Neural cell (in vitro differentiated cells): Measurements from ENCODE around the gene PRKG1. TPM values are rescaled to one million over a fixed set of nuclear protein-coding genes. Genes with fewer than 3 reads are reported as not detected.

Experiments
- H2AFZ ChIP-seq: fragments of 200-600, 300-800 bp; sonication (generic), shearing (Covaris generic); 2 replicates; pipeline ENCODE4 v1.6.0; 2014; ENCODE audit warnings: low read depth, mild to moderate bottlenecking, antibody characterized with exemption, low read length, moderate library complexity
- H3F3A ChIP-seq: fragments of 200-600 bp; shearing (Covaris generic); 2 replicates; pipeline ENCODE4 v1.6.1; 2016; ENCODE audit warnings: mild to moderate bottlenecking, moderate library complexity, mixed read lengths, antibody characterized with exemption, low read length; ENCODE audit not compliant: insufficient read depth, poor library complexity, severe bottlenecking
- H3K27ac ChIP-seq: fragments of 200-600, 300-800 bp; sonication (generic), shearing (Covaris generic); 2 replicates; pipeline ENCODE4 v1.5.1; 2014; ENCODE audit warnings: mild to moderate bottlenecking, low read length, moderate library complexity
- H3K27me3 ChIP-seq: fragments of 300-800, 200-600 bp; sonication (generic), shearing (Covaris generic); 2 replicates; pipeline ENCODE4 v1.6.0; 2014; ENCODE audit warnings: mild to moderate bottlenecking, low read depth, low read length, moderate library complexity; ENCODE audit not compliant: insufficient read depth
- H3K36me3 ChIP-seq: fragments of 300-800, 200-600 bp; sonication (generic), shearing (Covaris generic); 2 replicates; pipeline ENCODE4 v1.5.1; 2014; ENCODE audit warnings: mild to moderate bottlenecking, antibody characterized with exemption, low read length, moderate library complexity; ENCODE audit not compliant: insufficient read depth
- H3K4me2 ChIP-seq: fragments of 300-800, 200-600 bp; sonication (generic), shearing (Covaris generic); 2 replicates; pipeline ENCODE4 v1.6.0; 2014; ENCODE audit warnings: mild to moderate bottlenecking, low read length
- H3K4me3 ChIP-seq: fragments of 300-800, 200-600 bp; sonication (generic), shearing (Covaris generic); 2 replicates; pipeline ENCODE4 v1.5.1; 2014; ENCODE audit warnings: mild to moderate bottlenecking, low read length, moderate library complexity
- H3K79me2 ChIP-seq: fragments of 200-600 bp; shearing (Covaris generic); replicated peaks from 2 replicates; pipeline ENCODE4 v1.6.0; 2014; ENCODE audit warnings: mild to moderate bottlenecking, low read length, moderate library complexity; ENCODE audit not compliant: insufficient read depth
- H3K9ac ChIP-seq: fragments of 300-800, 200-600 bp; sonication (generic), shearing (Covaris generic); 2 replicates; pipeline ENCODE4 v1.6.1; 2016; ENCODE audit warnings: mild to moderate bottlenecking, low read length, mixed read lengths
- H3K9me2 ChIP-seq: fragments of 200-600 bp; shearing (Covaris generic); 2 replicates; pipeline ENCODE4 v1.6.1; 2016; ENCODE audit warnings: mild to moderate bottlenecking, low read length, mixed read lengths; ENCODE audit not compliant: insufficient read depth
- H3K9me3 ChIP-seq: fragments of 200-600, 300-800 bp; sonication (generic), shearing (Covaris generic); 2 replicates; pipeline ENCODE4 v1.6.1; 2016; ENCODE audit warnings: mild to moderate bottlenecking, mixed run types, low read length, moderate library complexity, mixed read lengths
- H4K20me1 ChIP-seq: fragments of 200-600 bp; shearing (Covaris generic); 2 replicates; pipeline ENCODE4 v1.6.1; 2016; ENCODE audit warnings: mild to moderate bottlenecking, mixed run types; ENCODE audit not compliant: insufficient read depth
- EP300 ChIP-seq: fragments of 450-650 bp; conservative IDR thresholded peaks from 2 replicates; pipeline ENCODE4 v1.6.1; 2014; ENCODE audit warnings: antibody characterized with exemption, mild to moderate bottlenecking, moderate library complexity; ENCODE audit not compliant: poor library complexity, severe bottlenecking
- EZH2 ChIP-seq: fragments of 200-600, 300-800 bp; shearing (Covaris generic), sonication (generic); IDR thresholded peaks from 2 replicates; pipeline ENCODE4 v1.6.1; 2014; ENCODE audit warnings: antibody characterized with exemption, low read length, borderline replicate concordance, mild to moderate bottlenecking; ENCODE audit not compliant: insufficient read depth, poor library complexity, severe bottlenecking
- MXI1 ChIP-seq: fragments of 450-650 bp; conservative IDR thresholded peaks from 2 replicates; pipeline ENCODE4 v1.6.1; 2014; ENCODE audit warnings: antibody characterized with exemption, mild to moderate bottlenecking; ENCODE audit not compliant: poor library complexity, severe bottlenecking
- POLR2AphosphoS5 ChIP-seq: IDR thresholded peaks from 2 replicates; pipeline ENCODE4 v1.6.1; 2012
- RAD21 ChIP-seq: fragments of 450-650 bp; conservative IDR thresholded peaks from 2 replicates; pipeline ENCODE4 v1.6.1; 2014; ENCODE audit warnings: antibody characterized with exemption, mild to moderate bottlenecking, moderate library complexity
- SMC3 ChIP-seq: fragments of 450-650 bp; conservative IDR thresholded peaks from 2 replicates; pipeline ENCODE4 v1.6.1; 2014; ENCODE audit warnings: antibody characterized with exemption, mild to moderate bottlenecking, moderate library complexity; ENCODE audit not compliant: poor library complexity
- TAF1 ChIP-seq: IDR thresholded peaks from 2 replicates; pipeline ENCODE4 v1.6.1; 2012; ENCODE audit warnings: low read depth
- polyA plus RNA-seq: library from polyadenylated mRNA; depleted of rRNA; stranded (reverse); fragments of >200 nt; gene quantifications from 2 replicates; pipeline ENCODE4 v1.2.3, GENCODE V29; 2014
- TF ChIP-seq, protein P1 (sequence below): fragments of 450-650 bp; IDR thresholded peaks from 2 replicates; pipeline ENCODE4 v1.5.1; 2014; ENCODE audit warnings: antibody characterized with exemption, mild to moderate bottlenecking, moderate library complexity; ENCODE audit not compliant: poor library complexity, severe bottlenecking
- TF ChIP-seq, protein P2 (sequence below): IDR thresholded peaks from 2 replicates; pipeline ENCODE4 v1.6.1; 2012; ENCODE audit warnings: borderline replicate concordance

PRKG1 gene
- polyA plus RNA-seq, 1 donor from 2014 or later, result 2.2 TPM

DNA sequence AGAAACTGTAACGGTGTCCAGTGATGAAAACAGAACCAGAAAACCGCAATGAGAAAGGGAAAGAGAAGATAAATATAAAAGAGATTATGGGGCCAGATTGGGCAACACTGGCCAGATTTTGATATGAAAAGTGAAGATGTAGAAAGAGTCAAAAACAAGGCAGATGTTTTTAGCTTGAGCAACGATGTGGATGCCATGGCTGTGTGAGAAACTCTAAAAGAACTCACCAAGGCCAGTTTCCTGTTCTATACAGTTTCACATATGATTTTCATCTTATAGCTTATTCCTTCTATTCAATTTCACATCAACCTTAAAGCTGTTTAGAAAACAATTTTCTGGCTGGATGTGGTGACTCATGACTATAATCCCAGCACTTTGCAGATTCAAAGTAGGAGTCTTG, 588.8 kb downstream of the PRKG1 start:
- Histone ChIP-seq H4K20me1 (no peaks in the 10 kb centered on the region), H3K4me3 (no peak overlapping the region), H3K79me2 (no peaks in the 10 kb centered on the region), H2AFZ (no peak overlapping the region), H3K9ac (no peak overlapping the region), H3K4me2 (no peak overlapping the region), H3K9me2 (no peaks in the 10 kb centered on the region), H3K27ac (no peak overlapping the region), H3K9me3 (no peaks in the 10 kb centered on the region), H3K27me3 (no peaks in the 10 kb centered on the region), H3F3A (no peaks in the 10 kb centered on the region), H3K36me3 (no peaks in the 10 kb centered on the region)
- TF ChIP-seq, protein P1, sequence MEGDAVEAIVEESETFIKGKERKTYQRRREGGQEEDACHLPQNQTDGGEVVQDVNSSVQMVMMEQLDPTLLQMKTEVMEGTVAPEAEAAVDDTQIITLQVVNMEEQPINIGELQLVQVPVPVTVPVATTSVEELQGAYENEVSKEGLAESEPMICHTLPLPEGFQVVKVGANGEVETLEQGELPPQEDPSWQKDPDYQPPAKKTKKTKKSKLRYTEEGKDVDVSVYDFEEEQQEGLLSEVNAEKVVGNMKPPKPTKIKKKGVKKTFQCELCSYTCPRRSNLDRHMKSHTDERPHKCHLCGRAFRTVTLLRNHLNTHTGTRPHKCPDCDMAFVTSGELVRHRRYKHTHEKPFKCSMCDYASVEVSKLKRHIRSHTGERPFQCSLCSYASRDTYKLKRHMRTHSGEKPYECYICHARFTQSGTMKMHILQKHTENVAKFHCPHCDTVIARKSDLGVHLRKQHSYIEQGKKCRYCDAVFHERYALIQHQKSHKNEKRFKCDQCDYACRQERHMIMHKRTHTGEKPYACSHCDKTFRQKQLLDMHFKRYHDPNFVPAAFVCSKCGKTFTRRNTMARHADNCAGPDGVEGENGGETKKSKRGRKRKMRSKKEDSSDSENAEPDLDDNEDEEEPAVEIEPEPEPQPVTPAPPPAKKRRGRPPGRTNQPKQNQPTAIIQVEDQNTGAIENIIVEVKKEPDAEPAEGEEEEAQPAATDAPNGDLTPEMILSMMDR, result no peak
- no peak for TF ChIP-seq POLR2AphosphoS5
- TF ChIP-seq, protein P2, sequence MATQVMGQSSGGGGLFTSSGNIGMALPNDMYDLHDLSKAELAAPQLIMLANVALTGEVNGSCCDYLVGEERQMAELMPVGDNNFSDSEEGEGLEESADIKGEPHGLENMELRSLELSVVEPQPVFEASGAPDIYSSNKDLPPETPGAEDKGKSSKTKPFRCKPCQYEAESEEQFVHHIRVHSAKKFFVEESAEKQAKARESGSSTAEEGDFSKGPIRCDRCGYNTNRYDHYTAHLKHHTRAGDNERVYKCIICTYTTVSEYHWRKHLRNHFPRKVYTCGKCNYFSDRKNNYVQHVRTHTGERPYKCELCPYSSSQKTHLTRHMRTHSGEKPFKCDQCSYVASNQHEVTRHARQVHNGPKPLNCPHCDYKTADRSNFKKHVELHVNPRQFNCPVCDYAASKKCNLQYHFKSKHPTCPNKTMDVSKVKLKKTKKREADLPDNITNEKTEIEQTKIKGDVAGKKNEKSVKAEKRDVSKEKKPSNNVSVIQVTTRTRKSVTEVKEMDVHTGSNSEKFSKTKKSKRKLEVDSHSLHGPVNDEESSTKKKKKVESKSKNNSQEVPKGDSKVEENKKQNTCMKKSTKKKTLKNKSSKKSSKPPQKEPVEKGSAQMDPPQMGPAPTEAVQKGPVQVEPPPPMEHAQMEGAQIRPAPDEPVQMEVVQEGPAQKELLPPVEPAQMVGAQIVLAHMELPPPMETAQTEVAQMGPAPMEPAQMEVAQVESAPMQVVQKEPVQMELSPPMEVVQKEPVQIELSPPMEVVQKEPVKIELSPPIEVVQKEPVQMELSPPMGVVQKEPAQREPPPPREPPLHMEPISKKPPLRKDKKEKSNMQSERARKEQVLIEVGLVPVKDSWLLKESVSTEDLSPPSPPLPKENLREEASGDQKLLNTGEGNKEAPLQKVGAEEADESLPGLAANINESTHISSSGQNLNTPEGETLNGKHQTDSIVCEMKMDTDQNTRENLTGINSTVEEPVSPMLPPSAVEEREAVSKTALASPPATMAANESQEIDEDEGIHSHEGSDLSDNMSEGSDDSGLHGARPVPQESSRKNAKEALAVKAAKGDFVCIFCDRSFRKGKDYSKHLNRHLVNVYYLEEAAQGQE, result no peak
- TF ChIP-seq SMC3, result no peak
- TF ChIP-seq EP300, result no peak
- no peak for TF ChIP-seq TAF1
- TF ChIP-seq RAD21, result no peak
- no peak for TF ChIP-seq MXI1
- no peak for TF ChIP-seq EZH2

DNA sequence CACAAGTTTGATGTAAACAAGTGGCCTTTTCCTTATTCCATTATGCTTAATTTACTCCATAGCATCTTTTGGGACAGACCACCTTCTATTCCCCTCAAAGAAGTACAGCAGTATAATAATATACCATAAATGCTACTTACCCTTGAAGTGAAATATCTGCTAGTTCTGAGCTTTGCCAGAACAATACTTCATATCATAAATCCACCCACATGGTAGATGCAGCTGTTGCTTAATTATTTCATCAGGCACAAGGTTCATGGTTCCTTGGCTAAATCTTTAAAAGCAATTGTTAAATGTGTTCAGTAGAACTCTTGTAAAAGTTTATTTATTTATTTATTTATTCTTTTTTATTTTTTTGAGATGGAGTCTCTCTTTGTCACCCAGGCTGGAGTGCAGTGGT, 592.2 kb downstream of the PRKG1 start:
- no peaks in the 10 kb centered on the region for H3F3A ChIP-seq
- H3K79me2 ChIP-seq, result no peaks in the 10 kb centered on the region
- no peak overlapping the region for H3K4me2 ChIP-seq
- no peaks in the 10 kb centered on the region for H3K36me3 ChIP-seq
- no peaks in the 10 kb centered on the region for H3K9me2 ChIP-seq
- H3K9ac ChIP-seq, result no peak overlapping the region
- no peak overlapping the region for H3K4me3 ChIP-seq
- no peaks in the 10 kb centered on the region for H4K20me1 ChIP-seq
- H3K9me3 ChIP-seq, result no peaks in the 10 kb centered on the region
- no peak overlapping the region for H2AFZ ChIP-seq
- no peaks in the 10 kb centered on the region for H3K27me3 ChIP-seq
- TF ChIP-seq EZH2 (no peak), RAD21 (no peak), MXI1 (no peak), EP300 (no peak), POLR2AphosphoS5 (no peak), SMC3 (no peak), TAF1 (no peak)
- TF ChIP-seq, protein P1, result no peak
- TF ChIP-seq, protein P2, result no peak
- H3K27ac ChIP-seq, result no peak overlapping the region
